C4-2B (cell line): ENCODE results near the gene CUX1.

Source experiments
- H3K27ac ChIP-seq: fragments of 450-650 bp; 2 replicates; pipeline ENCODE4 v1.5.1; 2017
- ZFX ChIP-seq: fragments of 450-650 bp; IDR thresholded peaks from 2 replicates; pipeline ENCODE4 v1.6.1; 2017
- TF ChIP-seq, protein P1 (sequence below): fragments of 450-650 bp; conservative IDR thresholded peaks from 2 replicates; pipeline ENCODE4 v1.5.1; 2017; ENCODE audit warnings: mild to moderate bottlenecking

The CUX1 gene

DNA sequence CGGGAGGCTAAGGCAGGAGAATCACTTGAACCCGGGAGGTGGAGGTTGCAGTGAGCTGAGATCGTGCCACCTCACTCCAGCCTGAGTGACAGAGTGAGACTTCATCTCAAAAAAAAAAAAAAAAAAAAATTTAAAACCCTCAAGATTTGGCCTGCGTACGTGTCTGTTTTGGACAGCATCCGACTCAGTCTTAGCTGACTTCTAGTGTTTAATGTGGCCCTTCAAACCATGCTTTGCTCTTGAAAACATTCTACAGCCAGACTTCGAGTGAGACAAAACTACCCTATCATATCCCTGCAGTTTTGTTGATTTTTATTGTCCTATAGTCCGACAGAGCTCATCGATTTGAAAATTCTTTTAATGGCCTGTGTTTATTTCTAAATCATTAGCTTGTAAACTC lies 242.1 kb downstream of the CUX1 start:
- TF ChIP-seq, protein P1, sequence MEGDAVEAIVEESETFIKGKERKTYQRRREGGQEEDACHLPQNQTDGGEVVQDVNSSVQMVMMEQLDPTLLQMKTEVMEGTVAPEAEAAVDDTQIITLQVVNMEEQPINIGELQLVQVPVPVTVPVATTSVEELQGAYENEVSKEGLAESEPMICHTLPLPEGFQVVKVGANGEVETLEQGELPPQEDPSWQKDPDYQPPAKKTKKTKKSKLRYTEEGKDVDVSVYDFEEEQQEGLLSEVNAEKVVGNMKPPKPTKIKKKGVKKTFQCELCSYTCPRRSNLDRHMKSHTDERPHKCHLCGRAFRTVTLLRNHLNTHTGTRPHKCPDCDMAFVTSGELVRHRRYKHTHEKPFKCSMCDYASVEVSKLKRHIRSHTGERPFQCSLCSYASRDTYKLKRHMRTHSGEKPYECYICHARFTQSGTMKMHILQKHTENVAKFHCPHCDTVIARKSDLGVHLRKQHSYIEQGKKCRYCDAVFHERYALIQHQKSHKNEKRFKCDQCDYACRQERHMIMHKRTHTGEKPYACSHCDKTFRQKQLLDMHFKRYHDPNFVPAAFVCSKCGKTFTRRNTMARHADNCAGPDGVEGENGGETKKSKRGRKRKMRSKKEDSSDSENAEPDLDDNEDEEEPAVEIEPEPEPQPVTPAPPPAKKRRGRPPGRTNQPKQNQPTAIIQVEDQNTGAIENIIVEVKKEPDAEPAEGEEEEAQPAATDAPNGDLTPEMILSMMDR, result no peak
- TF ChIP-seq ZFX, result no peak

DNA sequence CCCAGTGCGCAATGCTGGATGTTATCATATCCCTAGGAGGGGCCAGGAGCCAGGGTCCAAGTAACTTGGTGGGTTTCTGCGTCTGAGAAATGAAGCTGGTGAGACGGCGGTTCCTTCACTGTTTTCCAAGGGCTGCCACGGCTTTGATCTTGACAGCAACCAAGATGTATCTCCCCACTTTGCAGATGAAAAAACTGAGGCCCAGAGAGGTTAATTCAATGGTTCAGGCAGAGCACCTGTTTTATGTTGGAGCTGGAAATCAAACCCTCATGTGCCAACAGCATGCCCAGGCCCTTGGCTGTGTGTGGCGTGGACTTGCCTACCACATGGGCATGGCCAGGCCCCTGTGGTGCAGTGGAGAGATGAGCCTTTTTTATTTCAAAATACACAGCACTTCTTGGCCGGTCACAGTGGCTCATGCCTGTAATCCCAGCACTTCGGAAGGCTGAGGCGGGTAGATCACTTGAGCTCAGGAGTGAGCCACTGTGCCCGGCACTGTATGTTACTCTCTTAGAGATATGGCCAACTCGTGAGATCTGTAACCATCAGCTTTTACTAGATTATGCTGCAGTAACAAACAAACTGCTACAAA lies 244.0 kb downstream of the CUX1 start:
- no peak for TF ChIP-seq ZFX
- TF ChIP-seq, protein P1, result no peak

More for the DNA sequence above, 242.1 kb downstream of the CUX1 start:
- no peak overlapping the region for H3K27ac ChIP-seq

DNA sequence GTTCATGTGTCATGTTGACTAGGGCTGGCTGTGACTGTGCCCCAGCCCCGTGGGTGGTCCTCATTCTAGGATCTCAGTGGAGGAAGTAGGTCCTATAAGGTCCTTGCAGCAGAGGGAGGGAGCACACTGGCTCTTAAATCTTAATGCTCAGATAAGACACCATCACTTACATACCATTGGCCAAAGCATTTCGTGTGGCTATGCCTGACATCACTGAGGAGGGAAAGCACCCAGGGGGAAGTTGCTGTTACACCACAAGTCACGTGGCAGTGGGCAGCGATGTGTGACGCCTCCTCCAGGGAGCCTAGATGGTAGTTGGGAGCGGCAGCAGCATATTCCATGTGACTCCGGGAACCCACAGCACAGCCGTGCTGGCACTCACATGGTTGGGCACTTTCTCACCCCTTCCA lies 244.6 kb downstream of the CUX1 start:
- no peak overlapping the region for H3K27ac ChIP-seq

More for the DNA sequence above, 244.0 kb downstream of the CUX1 start:
- no peak overlapping the region for H3K27ac ChIP-seq

DNA sequence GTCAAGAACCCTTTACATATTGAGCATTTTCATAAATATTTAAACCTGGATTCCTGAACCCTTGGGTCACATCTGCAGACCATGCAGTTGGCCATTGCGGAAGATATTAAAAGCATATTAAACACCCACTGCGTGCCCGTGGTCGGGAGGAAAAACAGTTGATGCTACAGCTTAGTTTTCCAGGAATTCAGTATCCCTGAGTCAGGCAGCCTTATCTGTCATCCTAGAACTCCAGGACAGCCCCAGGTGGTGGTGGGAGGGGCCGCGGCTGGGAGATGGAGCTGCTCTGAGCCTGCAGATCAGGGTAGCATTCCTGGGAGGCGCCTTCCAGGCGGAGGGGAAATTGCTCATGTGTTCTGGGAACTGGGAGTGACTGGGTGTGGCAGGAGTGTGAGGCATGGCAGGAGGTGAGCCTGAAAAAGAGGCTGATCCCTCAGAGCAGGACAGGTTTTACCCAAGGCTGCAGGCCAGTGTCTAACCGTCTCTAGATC lies 246.3 kb downstream of the CUX1 start:
- no peak overlapping the region for H3K27ac ChIP-seq
- TF ChIP-seq, protein P1, result no peak
- no peak for TF ChIP-seq ZFX

More for the DNA sequence above, 244.6 kb downstream of the CUX1 start:
- no peak for TF ChIP-seq ZFX
- TF ChIP-seq, protein P1, result no peak

DNA sequence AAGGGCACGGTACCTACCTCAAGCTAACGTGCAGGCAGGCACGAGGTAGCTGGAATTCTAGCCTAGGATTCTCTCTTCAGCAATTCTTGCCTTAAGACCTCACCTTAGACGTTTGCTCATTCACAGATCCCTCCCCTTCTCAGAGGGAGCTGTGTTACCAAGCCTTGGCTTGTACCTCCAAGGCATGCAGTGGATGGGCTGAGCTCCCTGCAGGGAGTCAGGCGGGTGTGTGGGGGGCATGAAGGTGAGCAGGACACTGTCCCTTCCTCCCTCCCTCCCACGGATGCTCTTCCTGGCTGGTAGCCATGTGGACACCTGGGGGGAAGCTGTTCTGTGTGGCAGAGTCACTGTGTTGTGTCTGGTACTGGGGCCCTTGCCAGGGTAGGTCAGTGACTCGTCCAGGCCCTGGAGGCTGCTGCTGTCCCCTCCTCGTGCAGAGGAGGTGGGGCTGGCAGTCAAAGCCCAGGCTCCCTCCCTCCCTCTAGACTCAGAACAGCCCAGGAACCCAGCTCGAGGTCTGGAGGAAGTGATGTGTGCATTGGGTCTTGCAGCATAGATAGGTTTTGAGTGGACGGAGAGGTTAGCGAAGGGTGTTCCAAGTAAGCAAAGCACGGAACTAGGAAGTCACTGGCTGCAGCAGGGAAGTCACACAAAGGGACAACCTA lies 247.1 kb downstream of the CUX1 start:
- no peak overlapping the region for H3K27ac ChIP-seq
- TF ChIP-seq, protein P1, result no peak
- TF ChIP-seq ZFX, result no peak

DNA sequence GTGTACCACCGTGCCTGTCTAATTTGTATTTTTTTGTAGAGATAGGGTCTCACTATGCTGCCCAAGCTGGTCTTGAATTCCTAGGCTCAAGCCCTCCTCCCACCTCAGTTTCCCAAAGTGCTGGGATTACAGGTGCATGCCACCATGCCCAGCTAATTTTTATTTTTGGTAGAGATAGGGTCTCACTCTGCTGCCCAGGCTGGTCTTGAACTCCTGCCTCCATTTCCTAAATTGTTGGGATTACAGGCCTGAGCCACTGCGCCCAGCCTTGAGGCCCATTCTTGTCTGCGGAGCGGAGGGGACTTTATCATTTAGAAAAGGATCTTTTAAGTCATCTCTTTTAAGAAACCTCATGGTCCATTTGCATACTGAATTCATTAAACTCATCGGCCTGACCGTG lies 247.8 kb downstream of the CUX1 start:
- H3K27ac ChIP-seq, result no peak overlapping the region
- TF ChIP-seq, protein P1, result no peak
- no peak for TF ChIP-seq ZFX

DNA sequence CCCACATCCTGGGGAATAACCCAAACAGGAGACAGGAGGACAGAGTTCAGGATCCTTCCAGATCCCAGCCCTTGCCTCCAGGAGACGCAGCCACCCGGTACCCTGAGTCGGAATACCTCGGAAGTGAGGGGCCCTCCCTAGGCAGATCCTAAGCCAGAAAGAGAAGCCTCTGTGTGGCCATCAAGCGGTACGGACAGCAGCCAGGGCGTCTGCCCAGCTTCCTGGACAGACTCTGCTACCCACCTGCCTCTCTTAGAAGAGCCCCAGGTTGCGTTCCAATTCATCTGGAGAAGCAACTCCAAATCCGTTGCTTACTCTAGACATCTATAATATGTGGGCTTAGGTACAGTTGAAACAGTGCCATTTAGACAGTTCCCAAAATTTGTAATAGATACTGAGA lies 249.1 kb downstream of the CUX1 start:
- no peak overlapping the region for H3K27ac ChIP-seq
- TF ChIP-seq, protein P1, result no peak
- TF ChIP-seq ZFX, result no peak
